ENCODE data around the gene UNC119.
"Not testable (repeated sequence)": the region's sequence is repeated elsewhere in the genome, so short reads cannot be mapped to it uniquely, and the experiment has no call there.

UNC119 gene

GRCh38 chr17:28540231-28540630 is 12.2 kb downstream of the UNC119 start:
- no peak for DNase-seq

GRCh38 chr17:28538296-28538895 is 14.0 kb downstream of the UNC119 start:
- DNase-seq, result no peak

- no peak for DNase-seq
Measured at GRCh38 chr17:28537219-28537610, 15.2 kb downstream of the UNC119 start.

GRCh38 chr17:28536532-28537218 is 15.7 kb downstream of the UNC119 start:
- no peak for DNase-seq

- DNase-seq, result no peak
Measured at GRCh38 chr17:28534740-28535375, 17.6 kb downstream of the UNC119 start.

GRCh38 chr17:28533091-28533807 is 19.2 kb downstream of the UNC119 start:
- DNase-seq, result no peak

GRCh38 chr17:28532050-28532960 is 20.1 kb downstream of the UNC119 start:
- no peak for DNase-seq

- DNase-seq, result no peak
Measured at GRCh38 chr17:28530926-28531325, 21.5 kb downstream of the UNC119 start.

GRCh38 chr17:28530250-28530649 is 22.2 kb downstream of the UNC119 start:
- DNase-seq, result no peak

- no peak for DNase-seq
Measured at GRCh38 chr17:28529013-28529400, 23.4 kb downstream of the UNC119 start.

GRCh38 chr17:28528327-28529012 is 24.0 kb downstream of the UNC119 start:
- DNase-seq, result no peak

- DNase-seq, result no peak
Measured at GRCh38 chr17:28527859-28528258, 24.6 kb downstream of the UNC119 start.

- no peak for DNase-seq
Measured at GRCh38 chr17:28527181-28527681, 25.2 kb downstream of the UNC119 start.

- no peak for DNase-seq
Measured at GRCh38 chr17:28526381-28526780, 26.0 kb downstream of the UNC119 start.

- DNase-seq, result no peak
Measured at GRCh38 chr17:28524476-28525424, 27.7 kb downstream of the UNC119 start.

- no peak for DNase-seq
Measured at GRCh38 chr17:28523876-28524275, 28.5 kb downstream of the UNC119 start.

- no peak for DNase-seq
Measured at GRCh38 chr17:28523186-28523585, 29.2 kb downstream of the UNC119 start.

- DNase-seq, result not testable (repeated sequence)
Measured at GRCh38 chr17:28522281-28522680, 30.1 kb downstream of the UNC119 start.

GRCh38 chr17:28521311-28522085 is 30.9 kb downstream of the UNC119 start:
- DNase-seq, result no peak

- DNase-seq, result no peak
Measured at GRCh38 chr17:28520687-28521086, 31.7 kb downstream of the UNC119 start.
